OCI-M1 (cell line): ENCODE results near the gene PSMD10.

Source experiments
- DNase-seq: peaks from one replicate; lab custom pipeline; 2025; lab: John Stamatoyannopoulos, UW

The PSMD10 gene

DNA sequence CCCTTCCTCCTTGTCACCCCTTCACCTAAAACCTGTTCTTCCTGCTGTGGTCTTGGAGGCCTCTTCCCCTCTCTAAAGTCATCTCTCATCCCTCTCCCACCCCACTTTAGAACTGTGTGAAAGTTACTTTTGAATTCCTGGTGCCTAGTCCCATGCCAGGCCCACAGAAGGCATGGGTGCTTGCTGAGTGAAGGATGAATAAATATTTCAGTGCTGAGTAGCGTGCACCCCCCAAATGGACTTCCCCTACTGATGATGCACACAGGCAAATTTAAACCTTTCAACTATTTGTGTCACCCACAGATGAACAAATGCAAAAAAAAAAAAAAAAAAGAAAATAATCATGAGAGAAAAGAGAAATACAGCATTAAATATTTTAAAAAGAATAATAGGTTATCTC is 19.8 kb downstream of the PSMD10 start:
- no peak for DNase-seq

DNA sequence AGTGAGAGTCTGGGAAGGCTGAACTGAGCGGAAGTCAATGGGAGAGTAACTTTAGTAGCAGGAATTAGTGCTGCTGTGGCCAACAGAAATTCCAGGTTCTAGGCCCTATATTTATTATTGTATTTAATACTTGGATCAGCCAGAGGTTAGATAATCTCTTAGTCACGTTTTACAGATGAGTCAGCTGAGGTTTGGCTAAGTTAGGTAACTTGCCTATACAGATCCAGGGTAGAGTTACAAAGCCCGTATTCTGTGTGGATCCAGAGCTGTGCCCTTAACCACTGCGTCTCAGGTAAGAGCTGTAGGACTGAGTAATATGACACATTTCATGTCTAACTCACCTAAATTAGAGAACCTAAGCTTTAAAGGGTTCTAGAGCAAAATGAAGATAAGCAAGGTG is 20.5 kb downstream of the PSMD10 start:
- DNase-seq = no peak

DNA sequence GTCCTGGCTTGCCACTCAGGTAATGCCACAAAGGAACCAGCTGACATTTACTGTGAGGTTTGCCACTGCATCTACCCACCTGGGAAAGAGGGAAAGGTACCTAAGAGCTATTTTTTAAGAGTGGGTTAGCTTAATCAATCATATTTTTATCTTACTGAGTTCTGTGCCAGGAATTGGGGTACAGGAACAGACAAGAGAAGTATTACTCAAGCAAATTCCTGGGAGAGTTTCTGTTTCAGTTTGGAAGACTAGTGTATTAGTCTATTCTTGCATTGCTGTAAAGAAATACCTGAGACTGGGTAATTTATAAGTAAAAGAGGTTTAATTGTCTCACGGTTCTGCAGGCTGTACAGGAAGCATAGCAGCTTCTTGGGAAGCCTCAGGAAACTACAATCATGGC is 23.2 kb downstream of the PSMD10 start:
- no peak for DNase-seq

DNA sequence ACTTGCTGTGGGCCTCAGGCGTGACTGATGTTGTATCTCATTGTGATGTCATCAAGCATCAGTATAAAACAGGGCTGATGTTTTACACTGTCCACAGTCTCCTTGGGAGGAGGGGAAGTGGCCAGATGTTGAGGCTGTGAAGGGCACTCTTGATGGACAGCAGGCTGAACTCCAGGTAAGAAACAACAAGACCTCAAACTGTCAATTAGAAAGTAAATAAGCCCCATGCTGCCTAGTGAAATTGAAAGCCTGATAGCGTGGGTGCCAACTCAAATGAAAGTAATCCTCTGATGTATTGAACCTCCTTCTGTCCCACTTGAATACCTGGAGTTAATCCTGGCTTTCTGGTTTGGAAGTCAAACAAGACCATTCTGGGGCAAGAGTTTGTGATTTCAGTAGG is 26.7 kb downstream of the PSMD10 start:
- no peak for DNase-seq

DNA sequence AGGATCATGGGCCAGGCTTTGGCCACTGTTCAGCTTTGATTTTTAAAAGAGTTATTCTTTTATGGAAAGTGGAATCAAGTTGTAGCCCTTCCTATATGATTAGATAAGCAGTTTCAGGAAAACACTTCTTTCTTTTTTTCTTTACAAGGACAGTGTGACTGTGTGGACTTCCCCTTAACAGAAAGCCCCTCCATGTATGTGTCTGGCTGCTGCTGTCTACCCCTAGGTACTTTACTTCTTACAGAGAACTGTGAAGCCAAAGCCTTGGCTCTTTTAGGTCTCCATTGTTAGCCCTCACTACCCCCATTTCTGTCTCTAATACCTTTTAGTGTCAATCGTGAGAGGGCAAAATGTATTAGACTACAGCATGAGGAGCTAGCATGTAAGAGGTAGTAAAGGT is 27.3 kb downstream of the PSMD10 start:
- DNase-seq = no peak

DNA sequence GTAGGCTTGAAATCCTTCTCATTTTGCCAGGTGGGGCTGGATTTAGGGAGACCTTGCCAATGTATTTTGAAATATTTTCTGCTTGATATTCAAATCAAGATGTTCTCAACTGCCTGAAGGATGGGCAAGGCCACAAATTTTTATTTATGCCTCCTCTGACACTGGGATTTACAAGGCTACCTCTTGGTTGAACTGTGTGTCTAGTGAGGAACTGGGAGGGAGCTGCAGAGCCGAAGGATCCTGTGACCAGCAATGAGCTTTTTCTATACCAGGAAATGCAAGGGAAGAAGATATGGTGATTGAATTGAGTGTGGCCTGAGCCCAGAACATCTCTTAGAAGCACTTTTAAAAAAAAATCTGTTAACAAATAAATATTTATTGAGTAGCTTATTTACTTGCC is 31.5 kb downstream of the PSMD10 start:
- DNase-seq = no peak

DNA sequence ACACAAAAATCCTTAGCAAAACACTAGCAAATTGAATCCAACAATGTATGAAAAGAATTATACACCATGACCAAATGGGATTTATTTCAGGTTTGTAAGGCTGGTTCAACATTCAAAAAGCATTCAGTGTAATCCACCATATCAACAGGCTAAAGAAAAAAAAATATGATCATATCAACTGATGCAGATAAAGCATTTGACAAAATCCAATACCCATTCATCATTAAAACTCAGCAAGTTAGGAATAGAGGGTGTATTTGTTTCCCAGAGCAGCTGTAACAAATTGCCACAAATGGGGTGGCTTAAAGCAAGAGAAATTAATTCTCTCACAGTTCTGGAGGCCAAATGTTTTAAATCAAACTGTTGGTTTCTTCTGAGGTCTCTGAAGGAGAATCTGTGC is 35.8 kb downstream of the PSMD10 start:
- DNase-seq = no peak

DNA sequence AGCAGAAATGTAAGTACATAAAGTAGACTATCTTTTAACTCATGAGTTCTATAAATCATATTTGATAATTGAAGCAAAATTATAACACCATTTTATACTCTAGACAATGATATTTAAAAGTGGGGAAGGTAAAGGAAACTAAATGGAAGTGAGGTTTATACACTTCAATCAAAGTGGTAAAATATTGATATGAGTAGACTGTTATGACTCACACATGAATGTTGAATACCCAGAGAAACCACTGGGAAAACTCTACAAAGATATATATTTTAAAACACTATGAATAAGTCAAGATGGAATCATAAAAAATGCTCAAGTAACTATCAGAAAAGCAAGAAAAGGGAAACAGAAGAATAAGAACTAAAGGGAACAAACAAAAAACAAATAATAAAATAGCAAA is 38.1 kb downstream of the PSMD10 start:
- no peak for DNase-seq

DNA sequence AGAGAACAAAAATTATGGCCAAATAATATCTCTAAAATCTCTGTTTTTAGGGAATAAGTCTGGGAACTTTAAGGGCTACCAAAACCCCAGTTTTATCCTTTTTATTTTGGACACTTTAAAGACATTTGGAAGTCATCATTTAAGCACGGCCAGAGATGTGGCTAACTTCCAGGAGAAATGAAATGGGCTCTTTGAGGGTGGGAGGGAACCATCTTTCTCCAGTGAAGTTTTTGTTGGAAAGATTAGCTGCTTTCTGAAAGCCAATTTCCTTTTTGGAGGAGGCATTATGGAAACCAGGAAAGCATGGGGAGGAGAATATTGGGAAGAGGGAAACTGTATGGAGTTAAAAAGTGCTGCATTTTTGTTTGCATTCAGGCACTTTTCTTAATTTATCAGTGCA is 41.7 kb downstream of the PSMD10 start:
- DNase-seq = no peak

DNA sequence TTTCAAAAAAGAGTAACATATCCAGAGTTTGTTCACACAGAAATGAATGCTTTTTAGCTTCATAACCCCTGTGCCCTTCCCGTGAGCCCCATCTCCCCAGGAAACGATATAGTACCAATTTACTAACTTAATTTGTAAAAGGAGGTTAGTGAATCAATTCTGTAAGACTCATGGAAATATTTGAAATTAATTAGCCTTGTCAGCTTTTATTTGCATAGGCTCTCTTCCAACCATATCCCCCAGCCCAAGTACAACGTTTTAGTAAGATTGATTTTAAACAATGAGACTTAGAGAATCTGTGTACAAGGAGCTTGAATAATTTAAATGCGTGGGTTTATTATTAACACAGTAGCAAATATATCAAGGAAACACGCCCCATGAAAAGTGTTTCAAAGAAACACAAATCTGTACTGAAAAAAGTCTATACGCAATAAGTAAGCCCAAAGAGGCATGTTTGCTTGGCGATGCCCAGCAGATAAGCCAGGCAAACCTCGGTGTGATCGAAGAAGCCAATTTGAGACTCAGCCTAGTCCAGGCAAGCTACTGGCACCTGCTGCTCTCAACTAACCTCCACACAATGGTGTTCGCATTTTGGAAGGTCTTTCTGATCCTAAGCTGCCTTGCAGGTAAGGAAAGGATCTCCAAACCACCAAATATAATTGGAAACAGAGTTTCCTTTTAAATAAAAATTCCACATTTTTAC is 46.6 kb downstream of the PSMD10 start, which contains the start of gene VSIG1:
TSS of gene VSIG1 (plus strand) at position 512 of the 703 bp plus-strand sequence. CDS start at position 578, 66 bp downstream.
- DNase-seq = no peak

DNA sequence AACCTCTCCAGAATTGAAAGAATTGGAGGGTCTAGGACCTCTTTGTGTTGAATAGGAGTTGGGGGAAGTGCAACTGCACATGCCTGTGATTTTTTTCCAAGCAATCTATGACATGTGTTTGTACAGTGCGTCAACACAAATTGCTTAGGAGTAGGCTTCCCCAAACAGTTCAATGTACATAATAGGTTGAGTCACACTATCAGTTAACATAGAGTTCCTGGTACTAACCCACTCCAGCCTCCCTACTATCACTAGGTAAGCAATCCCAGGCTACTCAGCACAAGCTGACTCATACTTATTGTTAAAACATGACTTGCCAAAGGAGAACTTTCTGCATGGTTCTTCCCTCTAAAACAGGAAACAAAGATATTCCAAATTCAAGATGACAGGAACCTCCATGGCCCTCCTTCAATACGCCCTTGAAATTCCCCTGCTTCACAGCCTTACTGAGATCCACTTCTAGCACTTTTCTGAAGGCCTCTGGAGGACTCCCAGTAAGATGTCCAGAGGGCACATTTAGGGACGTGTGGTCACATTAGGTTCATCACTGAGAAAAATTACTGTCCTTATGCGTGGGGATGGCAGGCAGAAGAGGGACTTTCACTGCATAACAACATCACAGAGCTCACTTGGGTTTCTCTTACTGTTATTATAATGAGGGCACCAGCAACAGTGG is 54.9 kb downstream of the PSMD10 start:
- DNase-seq = peak; percentile 60

DNA sequence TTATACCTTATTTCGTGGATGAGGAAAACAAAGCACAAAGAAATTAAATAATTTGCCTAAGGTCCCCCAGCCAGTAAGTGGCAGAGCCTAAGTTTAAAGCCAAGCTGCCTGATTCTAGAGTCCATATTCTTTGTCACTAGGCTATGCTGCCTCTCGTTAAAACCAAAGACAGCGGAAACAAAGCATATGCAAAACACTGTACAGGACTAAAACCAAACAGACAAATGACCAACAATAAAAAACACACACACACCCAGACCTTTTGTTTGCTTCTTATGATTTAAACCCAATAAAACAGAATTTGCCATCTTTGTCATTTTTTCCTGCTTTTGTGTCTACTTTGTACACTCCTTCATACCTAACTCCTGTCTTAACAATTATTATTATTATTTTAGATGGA is 56.6 kb downstream of the PSMD10 start:
- DNase-seq = no peak
